Activated CD4-positive, alpha-beta T cell treated with anti-CD3 and anti-CD28 coated beads for 4 hours (primary cell): Measurements from ENCODE around the gene YKT6.

Source experiments
- DNase-seq, 2 donors: peaks; one replicate each; pipeline ENCODE4 v3.0.0-alpha.2; 2020

YKT6 gene

DNA sequence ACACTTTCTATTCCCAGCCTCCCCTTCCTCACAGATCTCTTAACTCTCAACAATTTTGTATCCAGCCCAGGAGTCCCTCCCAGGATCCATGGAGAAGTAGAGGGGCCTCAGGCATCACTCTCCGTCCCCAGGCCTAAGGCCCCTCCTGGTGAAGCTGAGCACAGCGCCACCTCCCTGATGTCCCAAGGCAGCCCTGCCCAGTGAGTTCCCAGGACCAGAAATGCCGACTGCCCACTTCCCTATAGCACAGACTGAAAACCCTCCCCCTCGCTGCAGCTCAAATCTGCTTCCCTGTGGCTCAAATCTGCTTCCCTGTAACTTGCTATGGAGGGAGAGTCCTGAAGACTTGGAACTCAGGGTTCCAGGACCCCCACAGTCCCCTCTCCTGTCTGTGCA lies 35.6 kb downstream of the YKT6 start:
- no peak for DNase-seq

- DNase-seq = no peak
These were observed 36.9 kb downstream of the YKT6 start for GRCh38 chr7:44237696-44238095.

GRCh38 chr7:44238116-44238695 lies 37.4 kb downstream of the YKT6 start:
- no peak for DNase-seq

GRCh38 chr7:44239361-44239760 lies 38.6 kb downstream of the YKT6 start:
- no peak for DNase-seq

DNA sequence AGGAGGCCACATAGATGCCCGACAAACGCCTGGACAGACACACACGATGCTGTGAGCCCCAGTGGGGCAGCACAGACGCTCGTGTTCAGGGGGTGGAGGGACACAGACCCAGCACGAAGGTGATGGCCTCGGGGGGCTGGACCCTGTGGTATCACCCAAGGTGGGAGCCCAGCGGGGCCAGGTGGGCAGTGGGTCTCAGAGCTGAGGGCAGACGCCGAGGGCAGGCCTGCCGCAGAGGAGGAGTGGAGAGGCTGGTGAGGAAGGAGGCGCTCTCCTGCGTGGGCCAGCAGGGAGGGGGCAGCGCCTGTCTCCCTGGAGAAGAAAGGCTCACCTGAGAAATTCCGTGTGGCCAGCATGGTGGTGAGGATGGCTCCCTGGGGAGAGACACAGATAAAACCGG lies 39.6 kb downstream of the YKT6 start:
- no peak for DNase-seq

- DNase-seq = peak; percentile 55 to 58
These were observed 40.3 kb downstream of the YKT6 start for GRCh38 chr7:44240983-44241510.

DNA sequence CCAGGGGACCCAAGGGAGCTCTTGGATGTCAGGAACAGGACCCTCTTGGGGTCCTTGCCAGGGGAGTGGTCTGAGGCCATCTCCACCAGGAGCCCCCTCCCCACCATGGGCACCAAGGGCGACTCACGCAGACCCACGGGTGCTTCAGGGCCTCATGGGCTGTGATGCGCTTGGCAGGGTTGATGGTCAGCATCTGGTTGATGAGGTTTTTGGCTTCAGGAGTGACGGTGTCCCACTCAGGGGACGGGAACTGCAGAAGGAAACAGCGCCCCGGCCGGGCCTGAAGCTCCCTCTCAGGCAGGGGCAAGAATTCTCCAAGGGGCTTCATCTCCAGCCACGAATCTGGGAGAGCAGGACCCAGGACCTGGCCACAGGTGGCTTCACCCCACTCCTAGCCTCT lies 41.3 kb downstream of the YKT6 start:
- DNase-seq = no peak

GRCh38 chr7:44244282-44244681 lies 43.5 kb downstream of the YKT6 start:
- DNase-seq = peak; percentile 19 to 29

DNA sequence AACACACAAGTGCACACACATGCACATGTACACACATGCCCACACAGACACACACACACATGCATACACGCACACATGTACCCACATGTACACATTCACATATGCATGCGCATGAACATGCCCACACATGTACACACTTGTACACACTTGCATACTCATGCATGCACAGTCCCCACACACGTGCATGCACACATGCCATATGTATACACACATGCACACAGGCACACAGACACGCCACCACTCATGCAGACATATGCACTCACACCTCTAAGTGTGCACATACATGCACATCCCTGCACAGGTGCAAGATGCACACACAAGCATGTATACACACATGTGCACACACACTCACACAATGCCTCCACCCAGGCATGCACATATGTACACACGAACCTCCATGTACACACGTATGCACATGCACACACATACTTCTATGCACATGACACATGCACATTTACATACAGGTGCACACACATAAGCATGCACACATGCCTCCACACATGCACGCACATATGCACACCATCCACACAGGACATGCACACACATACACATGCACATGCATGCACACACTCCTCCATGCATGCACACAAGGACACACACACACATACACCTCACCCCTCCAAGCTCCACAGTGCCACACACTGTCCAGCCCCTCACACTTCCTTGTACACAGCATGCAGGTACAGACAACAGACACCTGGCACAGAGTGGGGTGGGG lies 45.8 kb downstream of the YKT6 start:
- DNase-seq = no peak

- DNase-seq = no peak
These were observed 47.3 kb downstream of the YKT6 start for GRCh38 chr7:44247868-44248651.

GRCh38 chr7:44249639-44250234 lies 49.0 kb downstream of the YKT6 start:
- no peak for DNase-seq

- no peak for DNase-seq
These were observed 50.5 kb downstream of the YKT6 start for GRCh38 chr7:44251269-44251668.

- no peak for DNase-seq
These were observed 51.1 kb downstream of the YKT6 start for GRCh38 chr7:44251881-44252280.

DNA sequence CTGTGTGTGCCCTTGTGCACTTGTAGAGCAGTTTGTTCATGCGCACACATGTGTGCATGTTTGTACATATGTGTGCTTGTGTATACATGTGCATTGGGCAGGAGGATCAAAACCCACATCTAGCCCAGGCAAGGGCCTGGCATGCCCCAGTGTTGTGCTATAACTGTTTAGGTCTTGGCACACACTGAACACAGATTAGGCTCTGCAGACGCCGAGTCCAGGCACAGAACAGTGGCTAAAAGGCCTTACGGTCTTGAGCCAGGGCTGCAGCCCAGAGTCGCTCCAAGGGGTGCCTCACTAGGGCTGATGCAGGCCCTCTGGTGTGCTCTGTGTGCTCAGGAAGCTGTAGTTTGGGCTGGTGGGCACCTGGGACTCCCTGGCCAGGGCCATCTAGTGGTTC lies 55.7 kb downstream of the YKT6 start:
- no peak for DNase-seq

DNA sequence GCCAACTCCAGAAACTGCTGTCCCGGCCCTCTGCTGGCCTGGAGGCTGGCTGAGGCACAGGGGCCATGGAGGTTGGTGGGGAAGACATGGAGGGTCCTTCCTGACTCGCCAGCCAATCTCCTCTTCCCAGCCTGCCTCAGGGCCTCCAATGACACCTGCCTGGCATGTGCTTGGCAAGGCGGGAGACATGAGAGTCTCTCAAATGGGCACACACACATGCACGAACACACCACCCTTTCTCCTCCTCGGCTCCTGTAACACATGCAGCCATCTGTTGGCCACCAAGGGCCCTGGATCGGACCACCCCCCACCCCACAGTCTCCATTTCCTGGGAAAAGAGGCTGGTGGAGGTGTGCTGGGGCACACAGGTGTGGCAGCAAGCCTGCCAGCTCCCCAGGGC lies 56.4 kb downstream of the YKT6 start:
- no peak for DNase-seq

DNA sequence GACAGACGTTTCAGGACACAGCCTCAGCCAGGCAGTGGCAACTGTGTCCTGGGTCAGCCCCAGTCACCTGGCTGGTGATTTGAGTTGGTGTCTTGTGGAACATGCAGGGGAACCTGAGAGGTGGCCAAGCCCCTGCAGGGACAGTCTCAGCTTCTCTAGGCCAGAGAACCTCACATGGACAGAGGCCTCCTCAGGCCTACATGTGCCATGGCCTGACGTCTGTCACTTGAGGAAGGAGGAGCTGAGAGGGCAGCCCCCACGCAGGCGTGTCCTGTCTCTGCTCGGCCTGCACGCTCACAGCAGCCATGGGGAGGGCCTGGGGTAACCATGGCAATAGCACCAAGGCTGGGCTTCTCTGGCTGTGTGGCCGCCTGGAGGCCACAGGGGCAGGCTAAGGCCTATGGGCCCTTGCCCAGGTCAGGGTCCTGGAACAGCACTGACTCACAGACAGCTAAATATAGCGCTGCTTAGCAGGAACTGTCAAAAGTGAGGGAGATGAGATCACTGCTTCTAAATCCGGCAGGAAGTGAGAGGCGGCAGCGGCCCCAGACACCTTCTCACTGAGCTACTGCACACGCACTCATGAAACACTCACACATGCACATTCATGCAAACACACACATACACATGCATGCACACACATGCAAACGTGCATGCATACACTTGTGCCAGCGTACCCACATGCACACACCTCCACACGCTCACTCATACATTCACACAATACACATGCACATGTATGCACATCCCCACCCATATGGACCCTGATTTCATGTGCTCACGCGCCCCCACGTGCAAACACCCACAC lies 57.0 kb downstream of the YKT6 start:
- DNase-seq = peak; percentile 67 to 75

DNA sequence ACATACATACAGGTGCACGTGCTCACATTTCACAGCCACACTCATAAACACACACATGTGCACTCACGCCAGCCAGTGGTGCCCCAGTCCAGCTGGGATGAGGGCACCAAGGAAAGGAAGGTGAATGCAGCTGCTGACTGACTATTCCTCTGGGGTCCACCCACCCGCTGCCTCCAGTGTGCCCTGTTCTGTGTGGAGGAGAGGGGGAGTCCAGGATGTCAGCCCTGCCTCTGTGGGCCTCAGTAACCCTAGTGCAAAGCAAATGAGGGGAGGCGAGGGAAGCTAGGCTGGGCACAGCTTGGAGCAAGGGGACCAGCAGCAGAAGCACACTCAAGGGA lies 57.6 kb downstream of the YKT6 start:
- DNase-seq = no peak

DNA sequence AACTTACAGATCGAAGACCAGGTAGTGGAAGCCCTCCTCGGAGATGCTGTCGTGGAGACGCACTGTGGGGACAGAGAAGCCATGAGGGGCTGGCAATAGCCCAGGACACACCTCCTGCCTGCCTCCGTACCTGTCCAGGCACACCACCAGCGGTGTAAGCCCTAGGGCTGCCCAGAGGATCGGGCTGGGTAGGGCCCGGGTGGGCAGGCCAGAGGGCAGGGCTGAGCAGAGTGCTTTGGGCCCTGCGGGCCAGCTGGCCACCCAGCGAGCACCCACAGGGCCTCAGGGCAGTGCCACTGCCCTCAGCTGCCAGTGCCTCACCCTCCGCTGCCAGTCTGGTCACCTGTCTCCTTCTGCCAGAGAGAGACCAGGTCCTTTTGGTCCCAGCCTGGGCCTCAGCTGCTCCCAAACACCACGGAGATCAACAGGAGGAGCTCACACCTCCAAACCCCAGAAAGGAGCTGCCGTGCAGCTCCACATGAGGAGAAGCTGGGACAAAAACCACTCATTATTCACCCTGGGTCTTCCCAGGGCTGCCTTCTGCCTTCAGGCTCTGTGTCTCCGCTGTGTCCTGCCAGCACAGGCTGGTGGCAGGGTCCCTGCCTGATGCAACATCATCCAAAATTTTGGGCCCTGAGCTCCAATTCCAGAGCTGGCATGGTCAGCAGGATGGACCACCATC lies 58.2 kb downstream of the YKT6 start:
- DNase-seq = no peak

DNA sequence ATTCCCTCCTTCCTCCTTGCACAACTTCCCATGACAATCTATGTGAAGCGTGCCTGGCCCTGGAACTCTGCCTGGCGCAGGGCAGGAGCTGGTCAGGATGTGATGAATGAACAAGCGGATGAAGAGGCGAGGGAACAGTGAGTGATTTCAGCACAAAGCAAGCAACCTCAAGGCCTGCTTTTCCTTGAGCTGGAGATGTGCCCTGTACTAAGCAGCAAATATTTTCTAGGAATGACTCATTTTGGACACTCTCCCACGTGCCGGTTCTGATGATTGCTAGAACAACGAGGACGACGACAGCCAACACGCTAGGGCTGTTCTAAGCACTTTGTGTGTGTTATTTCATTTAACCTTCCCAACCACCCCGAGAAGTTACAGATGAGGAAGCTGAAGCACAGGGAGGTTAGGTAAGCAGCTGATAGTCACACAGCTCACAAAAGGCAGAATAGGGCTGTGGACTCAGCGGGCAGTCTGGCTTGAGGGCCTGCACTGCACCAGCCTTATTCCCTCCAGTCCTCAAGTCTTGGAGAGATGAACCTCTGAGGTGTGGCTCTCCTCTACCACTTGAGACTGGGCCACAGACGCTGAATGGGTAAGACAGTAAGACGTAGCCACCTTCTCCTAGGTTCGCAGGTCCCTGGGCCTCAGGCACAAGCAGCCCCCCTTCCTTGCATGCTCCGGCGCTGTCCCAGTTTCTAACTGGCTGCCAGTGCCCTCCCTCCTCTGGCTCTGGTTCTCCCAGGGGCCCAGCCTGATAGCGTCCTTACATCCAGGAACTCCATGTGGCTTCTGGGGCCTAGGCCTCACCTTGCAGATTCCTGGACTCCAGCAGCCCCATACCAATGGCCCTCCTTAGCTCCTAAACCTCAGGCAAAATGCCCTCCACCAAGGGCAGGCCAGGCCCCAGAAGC lies 59.0 kb downstream of the YKT6 start:
- DNase-seq = no peak

DNA sequence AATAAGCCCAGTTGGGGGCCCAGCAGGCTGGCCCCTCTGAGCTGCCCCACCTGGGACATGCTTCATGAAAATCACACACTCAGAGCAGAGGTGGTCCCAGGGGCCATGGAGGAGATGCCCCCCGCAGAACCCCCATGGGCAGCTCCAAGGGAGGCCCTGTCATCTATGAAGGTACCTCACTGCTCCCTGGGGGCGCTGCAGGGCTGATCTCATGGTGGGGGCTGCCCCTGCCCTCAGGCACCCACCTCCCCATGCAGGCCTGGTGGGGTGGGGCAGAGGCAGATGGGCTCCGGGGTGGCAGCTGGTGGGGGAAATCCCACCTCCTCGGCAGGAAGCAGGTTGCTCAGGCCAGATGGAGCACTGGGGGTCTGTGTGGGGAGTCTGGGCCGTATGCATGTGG lies 60.5 kb downstream of the YKT6 start:
- no peak for DNase-seq

DNA sequence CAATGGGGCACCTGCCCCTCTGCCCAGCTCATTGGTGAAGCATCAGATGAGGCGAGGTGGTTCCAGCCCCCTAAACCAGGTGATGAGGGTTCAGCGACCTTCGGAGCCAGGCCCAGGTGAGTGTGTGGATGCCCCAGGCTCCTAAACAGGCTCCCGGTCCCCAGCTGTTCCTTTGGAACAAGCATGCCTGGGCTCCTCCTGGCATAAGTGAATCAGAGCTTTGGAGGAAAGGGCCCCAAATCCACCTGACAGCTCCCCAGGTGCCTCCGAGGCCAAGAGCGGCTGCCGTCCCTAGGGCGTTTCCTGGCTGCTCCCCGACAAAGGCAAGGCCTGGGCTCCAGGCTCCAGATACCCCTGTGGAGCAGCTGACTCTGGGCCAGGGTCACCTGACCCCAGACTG lies 61.3 kb downstream of the YKT6 start:
- DNase-seq = no peak
